Sigmoid colon (tissue), 3 donors: ENCODE measurements around the gene FOSL2.

Experiments used
- POLR2A ChIP-seq, 2 donors: fragments of 450-650 bp; IDR thresholded peaks; one replicate each; pipeline ENCODE4 v1.6.1; 2016; ENCODE audit warnings: antibody characterized with exemption in 2 of 2, mild to moderate bottlenecking in 2 of 2, moderate library complexity in 2 of 2
- TF ChIP-seq, protein P1 (sequence below), 4 experiments: fragments of 450-650 bp in 3 of 4; fragments of 200-600 bp in 1 of 4; IDR thresholded peaks; one replicate each; pipeline ENCODE4 v1.5.1; 2016 to 2019; ENCODE audit warnings: antibody characterized with exemption in 4 of 4, mild to moderate bottlenecking in 3 of 4, moderate library complexity in 2 of 4

DNA sequence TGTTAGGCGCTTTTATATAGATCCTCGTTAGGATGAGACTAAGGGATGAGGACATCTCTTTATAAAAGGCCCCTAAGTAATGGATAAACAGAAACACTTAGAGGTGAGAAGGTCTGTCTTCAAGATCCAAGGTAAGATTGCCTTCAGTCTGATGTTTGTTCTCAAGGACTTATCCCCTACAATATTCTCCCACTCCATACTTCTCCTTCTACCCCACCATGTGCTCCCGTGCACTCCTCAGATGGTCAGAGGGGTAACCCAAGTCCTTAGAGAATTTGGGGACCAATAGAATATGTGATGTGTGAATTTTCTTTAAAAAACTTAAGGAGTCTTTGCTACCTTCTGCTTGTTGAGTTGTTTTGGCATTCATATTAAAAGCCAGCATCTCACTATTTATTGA, 23.1 kb downstream of the FOSL2 start:
- TF ChIP-seq, protein P1, sequence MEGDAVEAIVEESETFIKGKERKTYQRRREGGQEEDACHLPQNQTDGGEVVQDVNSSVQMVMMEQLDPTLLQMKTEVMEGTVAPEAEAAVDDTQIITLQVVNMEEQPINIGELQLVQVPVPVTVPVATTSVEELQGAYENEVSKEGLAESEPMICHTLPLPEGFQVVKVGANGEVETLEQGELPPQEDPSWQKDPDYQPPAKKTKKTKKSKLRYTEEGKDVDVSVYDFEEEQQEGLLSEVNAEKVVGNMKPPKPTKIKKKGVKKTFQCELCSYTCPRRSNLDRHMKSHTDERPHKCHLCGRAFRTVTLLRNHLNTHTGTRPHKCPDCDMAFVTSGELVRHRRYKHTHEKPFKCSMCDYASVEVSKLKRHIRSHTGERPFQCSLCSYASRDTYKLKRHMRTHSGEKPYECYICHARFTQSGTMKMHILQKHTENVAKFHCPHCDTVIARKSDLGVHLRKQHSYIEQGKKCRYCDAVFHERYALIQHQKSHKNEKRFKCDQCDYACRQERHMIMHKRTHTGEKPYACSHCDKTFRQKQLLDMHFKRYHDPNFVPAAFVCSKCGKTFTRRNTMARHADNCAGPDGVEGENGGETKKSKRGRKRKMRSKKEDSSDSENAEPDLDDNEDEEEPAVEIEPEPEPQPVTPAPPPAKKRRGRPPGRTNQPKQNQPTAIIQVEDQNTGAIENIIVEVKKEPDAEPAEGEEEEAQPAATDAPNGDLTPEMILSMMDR (IDR thresholded peaks at IDR 0.05), result no peak
- TF ChIP-seq POLR2A (IDR thresholded peaks at IDR 0.05), result no peak
